Neural cell (in vitro differentiated cells): ENCODE results near the gene ABI3BP. TPM values are rescaled to one million over a fixed set of nuclear protein-coding genes. Genes with fewer than 3 reads are reported as not detected.

ENCODE experiments used
- H2AFZ ChIP-seq: fragments of 200-600, 300-800 bp; sonication (generic), shearing (Covaris generic); 2 replicates; pipeline ENCODE4 v1.6.0; 2014; ENCODE audit warnings: low read depth, mild to moderate bottlenecking, antibody characterized with exemption, low read length, moderate library complexity
- H3F3A ChIP-seq: fragments of 200-600 bp; shearing (Covaris generic); 2 replicates; pipeline ENCODE4 v1.6.1; 2016; ENCODE audit warnings: mild to moderate bottlenecking, moderate library complexity, mixed read lengths, antibody characterized with exemption, low read length; ENCODE audit not compliant: insufficient read depth, poor library complexity, severe bottlenecking
- H3K27ac ChIP-seq: fragments of 200-600, 300-800 bp; sonication (generic), shearing (Covaris generic); 2 replicates; pipeline ENCODE4 v1.5.1; 2014; ENCODE audit warnings: mild to moderate bottlenecking, low read length, moderate library complexity
- H3K27me3 ChIP-seq: fragments of 300-800, 200-600 bp; sonication (generic), shearing (Covaris generic); 2 replicates; pipeline ENCODE4 v1.6.0; 2014; ENCODE audit warnings: mild to moderate bottlenecking, low read depth, low read length, moderate library complexity; ENCODE audit not compliant: insufficient read depth
- H3K36me3 ChIP-seq: fragments of 300-800, 200-600 bp; sonication (generic), shearing (Covaris generic); 2 replicates; pipeline ENCODE4 v1.5.1; 2014; ENCODE audit warnings: mild to moderate bottlenecking, antibody characterized with exemption, low read length, moderate library complexity; ENCODE audit not compliant: insufficient read depth
- H3K4me2 ChIP-seq: fragments of 300-800, 200-600 bp; sonication (generic), shearing (Covaris generic); 2 replicates; pipeline ENCODE4 v1.6.0; 2014; ENCODE audit warnings: mild to moderate bottlenecking, low read length
- H3K4me3 ChIP-seq: fragments of 300-800, 200-600 bp; sonication (generic), shearing (Covaris generic); 2 replicates; pipeline ENCODE4 v1.5.1; 2014; ENCODE audit warnings: mild to moderate bottlenecking, low read length, moderate library complexity
- H3K79me2 ChIP-seq: fragments of 200-600 bp; shearing (Covaris generic); replicated peaks from 2 replicates; pipeline ENCODE4 v1.6.0; 2014; ENCODE audit warnings: mild to moderate bottlenecking, low read length, moderate library complexity; ENCODE audit not compliant: insufficient read depth
- H3K9ac ChIP-seq: fragments of 300-800, 200-600 bp; sonication (generic), shearing (Covaris generic); 2 replicates; pipeline ENCODE4 v1.6.1; 2016; ENCODE audit warnings: mild to moderate bottlenecking, low read length, mixed read lengths
- H3K9me2 ChIP-seq: fragments of 200-600 bp; shearing (Covaris generic); 2 replicates; pipeline ENCODE4 v1.6.1; 2016; ENCODE audit warnings: mild to moderate bottlenecking, low read length, mixed read lengths; ENCODE audit not compliant: insufficient read depth
- H3K9me3 ChIP-seq: fragments of 200-600, 300-800 bp; sonication (generic), shearing (Covaris generic); 2 replicates; pipeline ENCODE4 v1.6.1; 2016; ENCODE audit warnings: mild to moderate bottlenecking, mixed run types, low read length, moderate library complexity, mixed read lengths
- H4K20me1 ChIP-seq: fragments of 200-600 bp; shearing (Covaris generic); 2 replicates; pipeline ENCODE4 v1.6.1; 2016; ENCODE audit warnings: mild to moderate bottlenecking, mixed run types; ENCODE audit not compliant: insufficient read depth
- CTCF ChIP-seq: fragments of 450-650 bp; IDR thresholded peaks from 2 replicates; pipeline ENCODE4 v1.5.1; 2014; ENCODE audit warnings: antibody characterized with exemption, mild to moderate bottlenecking, moderate library complexity; ENCODE audit not compliant: poor library complexity, severe bottlenecking
- EP300 ChIP-seq: fragments of 450-650 bp; conservative IDR thresholded peaks from 2 replicates; pipeline ENCODE4 v1.6.1; 2014; ENCODE audit warnings: antibody characterized with exemption, mild to moderate bottlenecking, moderate library complexity; ENCODE audit not compliant: poor library complexity, severe bottlenecking
- EZH2 ChIP-seq: fragments of 200-600, 300-800 bp; shearing (Covaris generic), sonication (generic); IDR thresholded peaks from 2 replicates; pipeline ENCODE4 v1.6.1; 2014; ENCODE audit warnings: antibody characterized with exemption, low read length, borderline replicate concordance, mild to moderate bottlenecking; ENCODE audit not compliant: insufficient read depth, poor library complexity, severe bottlenecking
- MXI1 ChIP-seq: fragments of 450-650 bp; conservative IDR thresholded peaks from 2 replicates; pipeline ENCODE4 v1.6.1; 2014; ENCODE audit warnings: antibody characterized with exemption, mild to moderate bottlenecking; ENCODE audit not compliant: poor library complexity, severe bottlenecking
- POLR2AphosphoS5 ChIP-seq: IDR thresholded peaks from 2 replicates; pipeline ENCODE4 v1.6.1; 2012
- RAD21 ChIP-seq: fragments of 450-650 bp; conservative IDR thresholded peaks from 2 replicates; pipeline ENCODE4 v1.6.1; 2014; ENCODE audit warnings: antibody characterized with exemption, mild to moderate bottlenecking, moderate library complexity
- REST ChIP-seq: IDR thresholded peaks from 2 replicates; pipeline ENCODE4 v1.6.1; 2012; ENCODE audit warnings: borderline replicate concordance
- SMC3 ChIP-seq: fragments of 450-650 bp; conservative IDR thresholded peaks from 2 replicates; pipeline ENCODE4 v1.6.1; 2014; ENCODE audit warnings: antibody characterized with exemption, mild to moderate bottlenecking, moderate library complexity; ENCODE audit not compliant: poor library complexity
- TAF1 ChIP-seq: IDR thresholded peaks from 2 replicates; pipeline ENCODE4 v1.6.1; 2012; ENCODE audit warnings: low read depth
- polyA plus RNA-seq: library from polyadenylated mRNA; depleted of rRNA; stranded (reverse); fragments of >200 nt; gene quantifications from 2 replicates; pipeline ENCODE4 v1.2.3, GENCODE V29; 2014

ABI3BP gene
- polyA plus RNA-seq, 1 donor from 2014 or later: not detected

- Histone ChIP-seq H3K79me2 (no peaks in the 10 kb centered on the region), H3K36me3 (no peaks in the 10 kb centered on the region), H4K20me1 (no peaks in the 10 kb centered on the region), H3K9ac (no peak overlapping the region), H3K27me3 (no peaks in the 10 kb centered on the region), H3K4me2 (no peak overlapping the region), H3K9me2 (no peaks in the 10 kb centered on the region), H3K27ac (no peak overlapping the region), H3F3A (no peaks in the 10 kb centered on the region), H3K9me3 (no peaks in the 10 kb centered on the region), H3K4me3 (no peak overlapping the region), H2AFZ (no peak overlapping the region)
- no peak for TF ChIP-seq SMC3
- no peak for TF ChIP-seq EP300
- TF ChIP-seq TAF1: no peak
- TF ChIP-seq REST: no peak
- TF ChIP-seq CTCF: no peak
- TF ChIP-seq POLR2AphosphoS5: no peak
- TF ChIP-seq MXI1: no peak
- no peak for TF ChIP-seq RAD21
- no peak for TF ChIP-seq EZH2
These were observed 101.4 kb downstream of the ABI3BP start for GRCh38 chr3:100891827-100892226.

- H2AFZ ChIP-seq: no peak overlapping the region
- H3K4me2 ChIP-seq: no peak overlapping the region
- H3K79me2 ChIP-seq: no peaks in the 10 kb centered on the region
- TF ChIP-seq RAD21: no peak
- no peak for TF ChIP-seq EZH2
- no peak for TF ChIP-seq CTCF
- TF ChIP-seq MXI1: no peak
- TF ChIP-seq POLR2AphosphoS5: no peak
- TF ChIP-seq SMC3: no peak
- TF ChIP-seq TAF1: no peak
- no peak for TF ChIP-seq REST
- no peak for TF ChIP-seq EP300
- no peaks in the 10 kb centered on the region for H4K20me1 ChIP-seq
- H3K36me3 ChIP-seq: no peaks in the 10 kb centered on the region
- no peaks in the 10 kb centered on the region for H3K9me2 ChIP-seq
- H3K27ac ChIP-seq: no peak overlapping the region
- no peaks in the 10 kb centered on the region for H3K9me3 ChIP-seq
- no peaks in the 10 kb centered on the region for H3K27me3 ChIP-seq
- H3K4me3 ChIP-seq: no peak overlapping the region
- H3F3A ChIP-seq: no peaks in the 10 kb centered on the region
- no peak overlapping the region for H3K9ac ChIP-seq
These were observed 102.2 kb downstream of the ABI3BP start for GRCh38 chr3:100891033-100891432.
